GM18873 (cell line): ENCODE data around the gene POC1A.

Experiments used
- ATAC-seq: cut with Tn5 transposase; IDR thresholded peaks from one replicate; pipeline ENCODE4 v1.9.1; 2021; ENCODE audit warnings: mild to moderate bottlenecking, moderate library complexity, moderate number of reproducible peaks; ENCODE audit not compliant: unreplicated experiment, low FRiP score

POC1A gene

DNA sequence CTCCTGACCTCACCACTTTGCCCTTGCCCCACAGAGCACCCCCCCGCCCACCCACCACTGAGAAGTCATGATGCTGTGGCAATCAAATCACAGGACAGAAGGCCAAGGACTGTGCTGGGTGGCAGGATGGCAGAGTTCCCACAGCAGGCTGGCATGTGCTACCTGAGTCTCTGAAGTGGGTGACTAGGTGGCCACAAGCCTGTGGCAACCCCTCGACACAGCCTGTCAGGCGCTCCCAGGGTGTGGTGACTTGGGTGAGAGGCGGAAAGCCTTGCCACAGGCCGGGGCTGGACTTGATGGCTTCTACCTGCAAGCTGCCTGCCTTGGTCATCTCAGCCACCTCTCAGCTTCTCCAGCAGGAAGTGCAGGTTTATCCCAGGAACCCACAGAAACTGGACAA is 82.2 kb downstream of the POC1A start:
- no peak for ATAC-seq

DNA sequence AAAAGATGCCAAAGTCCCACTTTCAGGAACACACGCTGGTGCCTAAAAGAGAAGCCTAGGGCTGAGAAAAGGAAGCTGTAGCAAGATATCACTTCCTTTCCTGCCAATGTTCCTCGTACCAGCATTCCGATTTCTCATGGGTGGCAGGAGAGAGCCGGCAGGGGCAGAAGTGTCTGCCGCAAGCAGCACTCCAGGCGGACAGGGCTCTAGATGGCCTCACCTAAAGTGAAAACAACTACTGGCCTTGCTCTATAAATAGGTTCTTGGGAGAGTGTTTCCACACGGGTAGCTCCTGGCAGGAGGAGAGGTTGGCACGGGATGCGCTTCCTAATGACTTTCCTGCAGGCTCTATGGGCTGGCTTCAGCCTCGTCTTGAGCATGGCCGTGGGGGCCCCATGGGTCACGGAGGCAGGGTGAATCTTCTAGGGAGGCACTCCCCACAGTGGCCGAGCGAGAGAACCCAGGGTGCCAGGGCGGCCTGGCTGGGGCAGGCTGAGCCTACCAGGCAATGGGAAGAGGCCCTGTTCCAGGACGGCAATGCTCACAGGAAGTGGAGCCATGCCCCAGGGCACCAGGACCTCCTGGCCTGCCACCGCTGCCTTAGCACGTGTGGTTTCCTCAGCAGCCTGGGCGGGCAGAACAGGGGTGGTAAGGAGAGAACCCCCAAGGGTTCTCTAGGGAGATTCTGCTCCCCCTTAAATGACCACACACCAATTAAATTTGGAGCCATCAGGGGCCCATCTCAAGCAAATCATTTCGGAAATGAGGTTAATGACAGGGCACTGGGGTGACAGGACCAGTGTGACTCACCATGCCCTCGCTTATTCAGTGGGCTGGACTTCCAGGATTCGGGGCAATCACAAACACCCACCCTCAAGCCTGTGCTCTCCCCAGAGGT is 83.2 kb downstream of the POC1A start:
- no peak for ATAC-seq

DNA sequence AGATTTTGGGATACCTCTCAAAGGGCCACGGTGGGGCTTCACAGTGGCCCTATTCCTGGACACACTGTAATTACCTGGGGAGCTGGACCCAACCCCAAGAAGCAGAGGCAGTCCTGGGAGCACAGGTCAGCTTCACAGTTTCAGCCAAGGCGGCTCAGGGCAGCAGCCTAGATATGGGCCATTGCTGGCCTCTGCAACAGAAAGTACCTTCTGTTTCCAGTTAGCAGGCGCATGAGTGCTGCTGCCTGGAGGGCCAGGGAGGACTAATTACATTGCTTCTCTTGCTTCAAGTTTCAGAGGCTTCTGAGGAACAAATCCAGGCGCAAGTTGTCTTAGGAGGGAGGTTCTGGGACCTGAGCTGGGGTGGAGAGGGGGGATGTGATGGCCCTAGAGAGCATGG is 84.4 kb downstream of the POC1A start:
- ATAC-seq, result no peak

DNA sequence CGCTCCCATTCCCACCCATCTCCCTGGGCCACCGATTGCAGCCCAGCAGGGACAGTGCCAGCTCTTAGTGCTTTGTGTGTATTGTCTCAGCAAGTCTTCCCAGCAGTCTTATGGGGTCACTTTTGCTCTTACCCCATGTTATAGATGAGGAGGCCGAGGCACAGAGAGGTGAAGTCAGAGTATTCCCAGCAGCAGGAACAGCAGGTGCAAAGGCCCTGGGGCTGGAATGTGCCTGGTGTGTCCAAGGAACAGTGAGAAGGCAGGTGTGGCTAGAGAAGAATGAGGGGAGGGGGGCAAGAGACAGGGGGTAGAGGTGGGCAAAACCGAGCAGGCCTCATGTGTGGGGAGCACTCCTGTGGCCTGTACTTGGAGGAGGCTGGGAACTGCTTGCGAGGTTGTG is 85.1 kb downstream of the POC1A start:
- ATAC-seq, result no peak

DNA sequence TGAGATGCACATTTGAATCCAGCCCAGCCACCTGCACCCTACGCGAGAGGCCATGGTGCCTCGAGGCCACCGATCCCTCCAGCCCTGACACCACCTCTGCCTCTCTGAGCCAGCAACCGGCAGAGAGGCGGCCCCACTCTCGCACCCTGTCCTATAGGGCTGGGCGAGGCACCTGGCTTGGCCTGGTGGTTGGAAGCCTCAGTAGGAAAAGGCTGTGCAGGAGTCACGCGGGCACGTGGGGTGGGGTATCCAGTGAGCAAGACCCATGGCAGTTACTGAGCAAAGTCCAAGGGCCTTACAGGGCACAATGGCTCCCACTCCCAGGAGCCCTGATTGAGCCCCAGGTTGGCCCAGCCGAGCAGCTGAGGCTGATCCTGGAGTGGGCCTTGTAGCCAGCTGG is 85.5 kb downstream of the POC1A start:
- no peak for ATAC-seq

DNA sequence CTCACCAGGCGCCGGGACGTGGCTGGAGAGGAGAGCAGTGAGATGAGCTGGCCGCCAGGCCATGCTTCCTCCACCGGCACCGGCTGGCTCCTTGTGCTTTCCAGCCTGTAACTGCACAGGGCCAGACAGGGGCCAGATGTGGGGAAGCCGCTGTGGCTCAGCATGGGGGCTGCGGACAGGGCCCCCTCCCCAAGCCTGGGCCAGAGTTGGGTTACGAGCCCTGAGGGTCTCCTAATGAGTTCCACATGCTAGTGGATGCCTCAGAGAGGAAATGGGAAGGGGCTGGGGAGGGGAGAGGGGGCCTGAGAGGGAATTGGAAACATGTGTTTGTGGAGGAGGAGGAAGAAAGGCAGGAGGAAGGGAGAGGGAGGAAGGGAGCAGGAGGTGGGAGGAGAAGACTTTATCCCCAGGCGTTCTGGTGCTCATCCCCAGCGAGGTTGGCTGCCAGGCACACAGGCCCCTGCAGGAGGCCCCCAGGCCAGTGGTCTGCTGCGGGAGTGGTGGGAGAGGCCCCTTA is 86.1 kb downstream of the POC1A start:
- ATAC-seq, result no peak

DNA sequence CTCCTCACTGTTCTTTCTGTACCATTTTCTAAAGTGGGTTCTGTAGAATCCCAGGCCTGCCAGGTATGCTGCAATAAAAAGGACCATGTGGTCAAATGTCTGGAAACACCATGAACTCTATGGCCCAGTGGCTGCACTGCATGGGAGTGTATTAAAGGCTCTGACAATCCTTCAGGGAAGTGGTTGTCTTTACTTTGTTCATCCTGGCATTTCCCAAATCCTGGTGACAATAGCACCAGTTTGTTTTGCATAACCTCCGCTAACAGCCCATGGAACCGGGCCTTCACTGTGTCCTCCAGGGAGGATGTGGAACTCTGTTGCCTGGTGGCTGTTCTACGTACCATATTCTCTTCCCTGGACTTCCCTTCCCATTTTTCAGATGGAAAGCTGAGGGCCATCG is 86.7 kb downstream of the POC1A start:
- no peak for ATAC-seq

DNA sequence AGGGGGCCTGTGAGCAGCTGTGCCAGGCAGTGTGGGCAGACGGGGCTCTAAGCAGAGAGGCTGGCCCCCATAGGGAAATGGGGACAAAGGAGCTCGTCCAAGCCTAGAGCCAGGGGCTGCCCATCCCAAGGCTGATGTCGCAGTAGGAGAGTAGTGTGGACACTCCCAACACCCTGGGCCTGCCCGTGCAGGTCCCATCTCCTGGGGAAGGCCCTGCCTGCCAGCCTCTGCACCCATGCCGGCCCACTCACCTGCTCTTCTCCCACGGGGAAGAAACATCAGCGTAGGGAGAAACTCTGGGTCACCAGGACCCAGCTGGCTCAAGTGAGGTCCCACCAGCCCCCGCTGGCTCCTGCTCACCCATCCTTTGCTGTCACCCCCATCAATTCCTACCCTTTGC is 87.2 kb downstream of the POC1A start:
- no peak for ATAC-seq

DNA sequence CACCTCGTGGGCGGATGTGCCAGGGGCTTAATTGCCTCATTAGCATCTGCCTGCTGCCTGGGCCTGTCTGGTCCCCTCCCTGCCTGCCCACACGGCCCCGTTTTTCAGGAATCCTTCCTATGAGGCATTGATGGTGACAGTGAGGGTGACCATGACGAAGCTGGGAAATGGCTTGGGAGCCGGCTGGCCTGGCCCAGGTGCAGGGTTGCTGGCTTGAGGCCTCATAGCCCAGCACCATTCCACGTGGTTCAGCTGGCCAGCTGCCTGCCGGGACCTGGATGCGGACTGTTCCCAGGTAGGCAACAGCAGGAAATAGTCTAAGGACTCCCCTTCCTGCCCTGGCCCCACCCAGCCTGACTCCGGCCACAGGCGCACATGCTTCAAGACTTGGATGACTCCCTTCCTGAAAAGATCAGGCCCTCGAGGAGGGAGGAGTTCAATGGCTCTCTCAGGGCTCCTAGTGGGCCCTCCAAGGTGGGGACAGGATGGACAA is 88.9 kb downstream of the POC1A start:
- no peak for ATAC-seq

DNA sequence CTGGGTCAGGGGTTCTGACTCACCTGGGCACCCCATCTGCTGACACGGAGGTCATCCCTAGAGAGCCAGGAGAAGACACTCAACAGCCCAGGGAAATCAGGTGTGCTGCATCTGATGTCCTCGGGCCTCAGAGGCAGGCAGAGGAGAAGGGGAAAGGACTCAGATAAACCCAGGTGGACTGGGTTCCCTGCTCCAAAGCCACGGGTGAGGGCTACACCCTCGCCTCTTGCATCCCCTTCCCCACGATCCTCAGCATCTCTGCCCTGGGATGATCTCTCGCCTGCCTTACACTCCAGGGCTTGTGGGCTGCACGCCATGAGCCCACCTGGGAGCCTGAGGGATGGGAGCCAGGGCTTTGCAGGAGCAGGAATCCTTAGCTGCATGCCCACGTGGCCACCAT is 89.7 kb downstream of the POC1A start:
- no peak for ATAC-seq

DNA sequence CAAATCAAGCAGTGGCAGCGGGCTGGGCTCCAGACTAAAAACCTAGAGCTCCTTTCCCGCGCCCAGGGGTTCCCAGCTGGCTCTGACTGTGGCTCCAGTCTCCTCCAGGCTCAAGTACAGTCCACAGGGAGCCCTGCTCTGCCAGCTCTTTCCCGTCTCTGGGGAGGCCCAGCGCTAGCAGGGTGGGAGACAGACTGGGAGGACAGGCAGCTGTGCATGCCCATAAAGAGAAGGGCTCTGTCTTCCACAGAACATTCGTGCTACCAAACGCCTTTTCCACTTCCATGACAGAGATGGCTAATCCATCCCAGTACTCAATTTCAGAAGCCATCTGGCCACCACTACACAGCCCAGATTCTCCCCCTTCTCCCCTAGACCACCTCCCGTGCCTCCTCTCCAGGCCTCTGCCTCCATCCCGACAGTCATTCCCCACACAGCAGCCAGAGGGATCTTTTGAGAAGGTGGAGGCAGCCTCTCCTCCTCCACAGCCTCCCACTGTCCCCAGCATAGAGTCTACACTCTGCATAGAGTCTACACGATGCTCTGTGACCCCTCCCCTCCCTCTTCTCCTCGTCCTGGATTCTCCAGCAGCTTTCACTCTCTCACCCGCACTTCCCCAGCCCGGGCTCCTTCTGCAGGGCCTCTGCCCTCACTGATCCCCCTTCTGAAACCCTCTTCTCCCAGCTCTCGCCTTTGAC is 91.0 kb downstream of the POC1A start:
- ATAC-seq, result no peak

DNA sequence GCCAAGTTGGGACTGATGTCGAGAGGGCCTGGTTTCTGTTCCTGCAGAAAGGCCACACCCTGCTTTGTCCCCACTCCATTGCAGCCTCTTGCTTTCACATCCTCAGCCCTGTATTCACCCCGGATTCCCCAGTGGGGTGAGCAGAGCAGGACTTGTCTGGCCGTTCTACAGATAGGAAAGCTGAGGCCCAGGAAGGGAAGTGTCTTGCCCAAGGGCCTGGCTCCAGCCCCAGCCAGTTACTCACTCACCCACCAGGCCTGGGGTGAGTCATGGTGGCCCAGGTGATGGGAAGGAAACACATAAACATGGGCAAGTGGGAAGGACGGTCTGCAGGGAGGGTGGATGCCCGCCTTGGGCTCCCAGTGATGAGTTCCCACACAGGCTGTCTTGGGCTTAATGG is 91.7 kb downstream of the POC1A start:
- no peak for ATAC-seq

DNA sequence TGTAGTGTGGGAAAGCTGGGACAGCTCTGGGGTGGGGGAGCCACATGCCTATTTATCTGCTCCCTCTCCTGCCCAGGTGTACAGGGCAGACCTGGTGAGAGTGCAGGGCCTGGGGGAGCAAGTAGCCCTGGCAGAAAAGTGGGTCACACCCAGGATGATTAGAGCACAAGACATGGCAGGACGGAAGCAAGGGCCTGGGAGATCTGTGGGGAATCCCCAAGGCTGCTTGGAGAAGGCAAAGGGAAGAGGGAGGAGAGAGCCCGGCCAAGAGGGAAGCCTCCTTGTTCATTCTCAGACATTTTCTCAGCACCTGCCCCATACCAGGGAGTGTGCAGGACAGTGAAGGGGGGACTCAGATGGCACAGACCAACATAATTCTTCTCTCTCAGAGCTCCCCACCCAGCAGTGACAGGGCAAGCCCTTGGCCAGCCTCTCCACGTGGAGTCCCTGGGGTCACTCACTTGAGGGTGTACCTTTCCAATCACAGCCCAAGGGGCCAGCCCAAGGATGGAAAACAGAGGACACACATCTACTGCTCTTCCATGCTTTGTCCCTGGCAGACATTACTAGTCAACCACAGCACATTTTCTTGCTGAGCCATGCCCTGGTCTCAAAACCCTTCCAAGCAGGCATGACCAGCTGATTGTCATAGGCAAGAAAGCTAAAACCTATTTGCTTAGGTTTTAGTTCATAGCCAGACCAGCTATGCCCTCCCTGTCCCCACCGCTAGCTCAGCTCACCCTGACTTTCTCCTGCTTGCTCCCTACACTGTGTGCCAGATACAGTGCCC is 92.9 kb downstream of the POC1A start:
- ATAC-seq, result no peak

DNA sequence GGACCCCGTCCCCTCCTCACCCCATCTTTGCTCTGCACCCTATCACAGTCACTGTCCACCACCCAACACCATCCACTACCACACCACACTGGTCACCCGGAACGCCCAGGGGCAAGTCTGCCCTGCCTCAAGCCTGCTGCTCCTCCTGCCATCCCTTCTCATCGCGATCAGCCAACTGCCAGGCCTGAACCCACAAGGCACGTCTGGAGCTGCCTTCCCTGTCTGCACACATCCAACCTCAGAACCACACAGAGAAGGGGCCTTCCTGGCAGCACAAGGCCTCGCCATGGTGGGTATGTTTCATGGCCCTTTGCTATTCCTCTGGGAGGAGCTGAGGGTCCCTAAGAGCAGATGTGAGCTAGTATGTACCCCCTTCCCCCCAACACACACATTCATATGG is 94.4 kb downstream of the POC1A start:
- ATAC-seq, result no peak

DNA sequence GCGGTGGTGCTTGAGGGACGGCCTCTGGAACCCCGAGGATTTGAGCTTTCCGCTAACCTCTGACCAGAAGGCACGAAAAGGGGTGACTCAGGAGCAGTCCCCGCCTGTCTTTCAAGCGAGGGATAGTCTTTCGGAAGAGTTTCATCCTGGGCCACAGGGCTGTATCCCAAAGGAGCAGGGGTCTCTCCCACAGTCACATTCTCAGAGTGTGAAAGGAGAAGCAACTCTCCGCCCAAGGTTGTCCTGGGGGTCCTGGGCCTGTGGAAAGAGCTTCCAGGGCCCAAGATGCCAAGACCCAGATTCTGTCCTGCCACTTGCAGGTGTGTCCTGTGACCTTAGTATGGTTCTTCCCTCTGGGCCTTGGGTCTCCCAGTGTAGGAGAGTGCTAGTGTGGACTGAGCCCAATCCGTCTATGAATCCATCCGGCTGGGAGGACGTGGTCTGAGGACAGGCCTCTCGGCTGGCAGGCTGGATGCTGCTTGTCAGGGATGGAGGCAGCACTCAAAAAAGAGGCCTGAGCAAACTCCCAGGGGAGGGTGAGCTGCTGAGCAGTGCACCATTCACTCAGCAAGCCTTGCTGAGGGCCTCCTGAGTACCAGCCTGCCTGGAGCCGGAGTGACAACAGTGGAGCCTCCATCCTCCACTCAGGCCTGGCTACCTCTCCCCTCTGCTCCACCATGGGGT is 96.3 kb downstream of the POC1A start:
- ATAC-seq, result no peak

DNA sequence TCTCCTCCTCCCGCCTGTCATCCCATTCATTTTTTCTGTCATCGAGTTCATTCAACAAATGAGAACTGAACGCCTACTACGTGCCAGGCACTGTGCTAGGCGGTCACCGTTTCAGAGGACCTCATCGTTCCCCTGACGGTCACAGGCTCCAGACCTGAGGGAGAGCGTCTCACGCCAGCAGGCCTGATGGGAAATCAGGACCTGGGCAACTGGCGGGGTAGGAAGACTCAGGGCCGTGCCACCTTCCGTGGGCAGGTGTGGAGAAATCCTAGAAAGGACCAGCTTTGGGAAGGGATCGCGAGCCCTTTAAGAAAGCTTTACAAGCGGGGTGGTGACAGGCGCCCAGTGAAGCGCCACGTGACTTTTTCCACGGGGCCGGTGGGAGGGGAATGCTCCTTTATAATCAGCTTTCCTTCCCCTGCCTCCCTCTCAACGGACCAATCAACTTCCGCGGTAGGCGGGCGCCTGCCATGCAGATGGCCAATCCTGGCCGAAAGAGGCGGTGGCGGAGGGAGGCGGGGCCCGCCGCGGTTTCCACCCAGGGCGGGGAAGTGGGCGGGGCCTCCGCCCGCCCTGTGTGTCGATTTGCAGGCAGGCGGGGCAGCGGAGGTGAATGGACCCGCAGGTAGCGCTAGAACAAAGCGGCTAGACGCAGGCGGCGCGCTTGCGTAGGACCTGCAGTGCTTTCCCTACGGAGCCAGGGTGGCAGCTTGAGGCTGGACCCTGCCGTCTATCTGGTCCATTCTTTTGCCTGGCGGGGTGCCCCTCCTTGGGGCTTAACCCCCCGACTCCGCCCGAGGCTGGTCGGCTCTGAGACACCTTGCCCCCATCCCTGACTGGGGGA is 97.0 kb downstream of the POC1A start:
- ATAC-seq, result peak; percentile 75

DNA sequence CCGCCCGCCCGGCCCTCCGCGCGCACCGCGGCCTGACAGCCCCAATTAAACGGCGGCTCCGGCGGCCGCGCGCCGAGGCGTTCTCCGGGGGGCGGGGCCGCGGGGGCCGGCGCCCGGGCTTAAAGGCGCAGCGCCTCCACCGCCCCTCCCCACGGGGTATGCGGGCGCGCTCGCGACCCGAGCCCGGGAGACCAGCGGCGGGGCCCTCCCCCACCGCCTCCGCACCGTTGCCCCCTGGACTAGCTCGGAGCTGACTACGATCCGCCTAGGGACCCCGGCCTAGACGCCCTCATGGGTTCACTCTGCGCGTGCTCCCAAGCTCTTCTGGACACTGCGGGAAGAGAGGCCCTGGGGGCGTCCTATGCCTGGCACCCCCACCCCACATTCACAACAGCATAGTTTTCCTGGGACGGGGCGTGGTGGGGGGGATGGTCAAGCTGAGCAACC is 97.7 kb downstream of the POC1A start, which contains the start of gene DUSP7:
Gene DUSP7 (minus strand): TSS at position 51 of the 447 bp plus-strand sequence. CDS start 205 bp downstream, outside the sequence.
- ATAC-seq, result peak; percentile 1

DNA sequence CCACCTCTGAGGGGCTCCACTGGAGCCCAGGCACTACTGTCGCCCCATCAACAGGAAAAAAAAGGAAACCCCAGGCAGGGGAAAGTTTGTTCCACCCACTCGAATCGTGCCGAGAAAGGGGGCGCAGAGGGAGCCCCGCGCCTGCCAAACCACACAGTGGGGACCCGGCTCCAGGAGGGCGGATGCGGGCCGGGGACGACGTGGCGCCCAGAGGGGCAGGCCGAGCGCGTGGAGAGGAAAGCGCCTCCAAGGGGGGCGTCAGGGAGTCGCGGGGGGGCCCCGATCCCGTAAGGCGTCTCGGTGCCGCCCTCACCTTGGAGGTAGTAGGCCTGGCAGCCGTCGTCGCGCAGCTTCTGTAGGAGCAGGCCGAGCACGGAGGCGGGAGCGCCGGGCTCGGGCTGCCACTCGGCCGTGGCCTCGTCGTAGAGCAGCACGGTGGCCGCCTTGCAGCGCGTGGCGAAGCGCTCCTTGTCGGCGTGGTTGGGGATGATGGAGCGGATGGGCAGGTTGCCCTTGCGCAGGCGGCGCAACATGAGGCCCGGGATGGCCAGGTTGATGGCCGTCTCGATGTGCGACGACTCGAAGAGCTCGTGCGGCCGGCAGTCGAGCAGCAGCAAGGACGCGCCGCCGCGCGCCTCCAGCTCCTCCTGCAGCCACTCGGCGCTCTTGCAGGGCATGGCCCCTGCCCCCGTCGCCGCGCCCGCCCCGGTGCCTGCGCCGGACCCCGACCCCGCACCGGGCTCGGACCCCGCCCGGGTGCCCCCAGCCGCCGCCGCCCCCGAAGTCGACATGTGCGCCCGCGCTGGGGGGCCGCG is 98.5 kb downstream of the POC1A start:
- no peak for ATAC-seq
